Mucosa of descending colon (tissue), 3 donors: ENCODE results near the gene JAM3. TPM values are rescaled to one million over a fixed set of nuclear protein-coding genes. Genes with fewer than 3 reads are reported as not detected.
"Not testable (repeated sequence)": the region's sequence is repeated elsewhere in the genome, so short reads cannot be mapped to it uniquely, and the experiment has no call there.

ENCODE experiments used
- ATAC-seq: fragments of 200-7000 bp; cut with Tn5 transposase; one replicate; pipeline ENCODE4 v1.9.1; 2020; ENCODE audit warnings: mild to moderate bottlenecking, moderate library complexity
- DNase-seq, 3 donors: peaks; one replicate each; pipeline ENCODE4 v3.0.0-alpha.2; 2020
- H3K36me3 ChIP-seq: fragments of 200-600 bp; one replicate; pipeline ENCODE4 v1.8.0; 2021; ENCODE audit warnings: low read depth, mild to moderate bottlenecking
- H3K4me1 ChIP-seq: fragments of 200-600 bp; one replicate; pipeline ENCODE4 v1.8.0; 2021; ENCODE audit warnings: low read depth, mild to moderate bottlenecking
- H3K4me3 ChIP-seq: fragments of 200-600 bp; one replicate; pipeline ENCODE4 v1.8.0; 2021; ENCODE audit warnings: mild to moderate bottlenecking
- H3K9me3 ChIP-seq: fragments of 200-600 bp; one replicate; pipeline ENCODE4 v1.8.0; 2021; ENCODE audit warnings: mild to moderate bottlenecking
- intact Hi-C, 2 donors: fragments of 100-400 bp; cut with DNase I in 1 of 2; cut with micrococcal nuclease in 1 of 2; formaldehyde crosslinking; loops; one replicate each; pipeline versions ENCODE4 v1.11.0 to v1.11.1; 2022; cut with DNase I, micrococcal nuclease
- total RNA-seq, 3 donors: library from RNA; stranded (reverse); fragmentation: NEBNext Ultra II Directional in 2 of 3; extraction: Animal tissue kit (Norgen Biotek cat#: 25700) in 2 of 3; gene quantifications; one replicate each; pipeline versions ENCODE4 v1.2.1 to v1.2.4, GENCODE V29; 2021 to 2023
- TF ChIP-seq, protein P1 (sequence below): fragments of 200-600 bp; IDR thresholded peaks from one replicate; pipeline ENCODE4 v1.8.0; 2022; ENCODE audit warnings: antibody characterized with exemption, mild to moderate bottlenecking
- donor health status: DM: no; HTN: no; CAD: no; lungs with moderate emphysema.
- donor health status: DM: no; HTN: no; CAD: no.
- donor health status: DM: no; HTN: yes; CAD: no.

Gene JAM3
- total RNA-seq, 3 donors from 2014 or later, result 5.4 to 62.7 (median 5.5) TPM

DNA sequence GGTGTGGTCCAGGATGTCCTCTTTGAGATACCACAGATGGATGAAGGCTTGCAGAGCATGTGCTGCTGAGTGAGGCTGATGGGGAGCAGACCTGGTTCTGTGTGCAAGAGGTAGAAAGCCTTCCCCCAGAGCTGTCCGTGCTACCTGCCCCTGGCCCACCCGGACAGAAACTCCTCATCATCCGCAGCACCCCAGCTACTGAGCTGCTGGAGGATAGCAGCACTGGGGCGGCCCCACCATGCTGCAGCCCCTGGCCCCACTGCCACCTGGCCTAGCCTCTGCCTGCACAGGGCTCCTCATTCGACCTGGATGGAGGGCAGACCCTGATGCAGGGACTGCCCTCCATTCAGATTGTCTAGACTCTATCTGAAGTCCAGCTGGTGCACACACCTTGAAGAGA is 104.4 kb downstream of the JAM3 start:
- Histone ChIP-seq H3K9me3 (no peaks in the 10 kb centered on the region), H3K4me3 (no peak overlapping the region), H3K4me1 (no peaks in the 10 kb centered on the region), H3K36me3 (no peaks in the 10 kb centered on the region)
- TF ChIP-seq, protein P1, sequence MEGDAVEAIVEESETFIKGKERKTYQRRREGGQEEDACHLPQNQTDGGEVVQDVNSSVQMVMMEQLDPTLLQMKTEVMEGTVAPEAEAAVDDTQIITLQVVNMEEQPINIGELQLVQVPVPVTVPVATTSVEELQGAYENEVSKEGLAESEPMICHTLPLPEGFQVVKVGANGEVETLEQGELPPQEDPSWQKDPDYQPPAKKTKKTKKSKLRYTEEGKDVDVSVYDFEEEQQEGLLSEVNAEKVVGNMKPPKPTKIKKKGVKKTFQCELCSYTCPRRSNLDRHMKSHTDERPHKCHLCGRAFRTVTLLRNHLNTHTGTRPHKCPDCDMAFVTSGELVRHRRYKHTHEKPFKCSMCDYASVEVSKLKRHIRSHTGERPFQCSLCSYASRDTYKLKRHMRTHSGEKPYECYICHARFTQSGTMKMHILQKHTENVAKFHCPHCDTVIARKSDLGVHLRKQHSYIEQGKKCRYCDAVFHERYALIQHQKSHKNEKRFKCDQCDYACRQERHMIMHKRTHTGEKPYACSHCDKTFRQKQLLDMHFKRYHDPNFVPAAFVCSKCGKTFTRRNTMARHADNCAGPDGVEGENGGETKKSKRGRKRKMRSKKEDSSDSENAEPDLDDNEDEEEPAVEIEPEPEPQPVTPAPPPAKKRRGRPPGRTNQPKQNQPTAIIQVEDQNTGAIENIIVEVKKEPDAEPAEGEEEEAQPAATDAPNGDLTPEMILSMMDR, result no peak
- no peak for ATAC-seq
- no peak for DNase-seq
- intact Hi-C loops, result no loop called here

DNA sequence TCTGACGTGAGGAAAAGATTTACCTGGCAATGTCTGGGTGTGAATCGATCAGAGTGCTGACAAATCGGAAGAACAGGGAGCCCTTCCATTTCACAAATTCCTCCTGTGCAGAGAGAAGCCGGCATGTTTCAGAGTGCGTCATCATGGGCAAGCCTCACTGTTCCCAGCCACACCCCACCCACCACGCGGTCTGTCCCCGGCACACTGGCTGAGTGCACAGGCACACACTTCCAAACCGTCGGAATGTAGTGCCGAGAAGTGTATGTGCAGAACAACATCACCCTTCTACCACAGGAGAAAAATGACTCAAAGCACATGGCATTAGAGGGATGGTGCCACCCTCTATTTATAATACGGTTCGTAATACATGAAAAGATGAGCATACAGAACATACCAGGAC is 107.4 kb downstream of the JAM3 start:
- ATAC-seq (no peak), DNase-seq (no peak)
- no peaks in the 10 kb centered on the region for H3K4me1 ChIP-seq
- H3K9me3 ChIP-seq, result no peaks in the 10 kb centered on the region
- H3K4me3 ChIP-seq, result no peak overlapping the region
- no peaks in the 10 kb centered on the region for H3K36me3 ChIP-seq
- TF ChIP-seq, protein P1, result no peak
- intact Hi-C loops, result no loop called here

DNA sequence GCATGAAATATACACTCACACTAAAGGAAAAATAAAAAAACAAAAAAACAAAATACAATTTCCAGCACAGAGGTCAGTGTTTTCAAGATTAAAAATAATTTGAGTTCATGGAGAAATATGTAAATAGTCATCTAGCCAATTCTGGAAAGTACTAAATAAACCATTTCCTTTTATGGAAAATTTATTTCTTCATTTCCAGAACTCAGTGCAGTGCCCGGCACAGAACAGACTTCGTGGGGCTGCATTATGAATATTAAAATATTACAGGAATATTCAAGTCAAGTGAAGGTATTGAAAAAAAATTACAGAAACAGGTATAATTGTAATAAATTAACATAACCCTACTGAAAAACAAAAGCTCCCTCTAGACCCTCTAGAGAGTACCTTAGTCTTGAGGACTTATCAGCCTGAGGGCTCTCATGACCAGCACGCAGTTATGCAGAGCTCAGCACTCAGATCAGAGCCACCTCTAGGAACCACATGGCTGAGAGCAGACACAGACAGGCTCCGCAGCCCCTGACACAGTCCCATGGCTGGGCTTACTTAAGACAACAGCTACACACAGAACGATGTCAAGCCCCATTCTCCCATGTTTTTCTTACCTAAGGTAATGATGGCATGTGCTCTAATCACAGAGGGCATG is 109.3 kb downstream of the JAM3 start:
- no peak for ATAC-seq
- intact Hi-C loops, result no loop called here
- no peak for DNase-seq
- Histone ChIP-seq H3K36me3 (no peaks in the 10 kb centered on the region), H3K9me3 (no peaks in the 10 kb centered on the region), H3K4me1 (no peaks in the 10 kb centered on the region), H3K4me3 (no peak overlapping the region)
- TF ChIP-seq, protein P1, result no peak

DNA sequence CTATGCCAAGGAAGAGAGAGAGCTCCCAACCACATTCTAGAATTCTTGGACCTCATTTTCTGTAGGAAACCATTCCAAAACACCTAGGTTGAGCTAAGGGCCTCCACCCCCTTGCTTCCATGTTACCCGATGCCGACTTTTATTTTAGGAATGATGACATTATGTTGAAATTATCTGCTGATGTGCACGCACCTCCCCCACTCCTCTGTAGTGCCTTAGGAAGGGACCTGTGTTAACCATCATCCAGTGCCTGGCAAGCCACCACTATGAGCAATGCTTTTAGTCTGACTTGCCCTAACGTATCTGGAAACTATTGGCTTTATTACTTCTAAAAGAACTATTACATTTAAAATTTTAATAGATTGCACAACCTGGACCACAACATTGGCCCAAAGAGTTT is 112.8 kb downstream of the JAM3 start:
- intact Hi-C loops, result no loop called here
- H3K36me3 ChIP-seq, result no peaks in the 10 kb centered on the region

DNA sequence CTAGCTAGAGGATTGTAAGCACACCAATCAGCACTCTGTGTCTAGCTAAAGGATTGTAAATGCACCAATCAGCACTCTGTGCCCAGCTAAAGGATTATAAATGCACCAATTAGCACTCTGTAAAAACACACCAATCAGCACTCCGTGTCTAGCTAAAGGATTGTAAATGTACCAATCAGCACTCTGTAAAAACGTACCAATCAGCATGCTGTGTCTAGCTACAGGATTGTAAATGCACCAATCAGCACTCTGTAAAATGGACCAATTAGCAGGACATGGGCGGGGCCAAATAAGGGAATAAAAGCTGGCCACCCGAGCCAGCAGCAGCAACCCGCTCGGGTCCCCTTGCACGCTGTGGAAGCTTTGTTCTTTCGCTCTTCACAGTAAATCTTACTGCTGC is 119.2 kb downstream of the JAM3 start:
- H3K9me3 ChIP-seq, DNase-seq, ATAC-seq, H3K4me3 ChIP-seq, H3K4me1 ChIP-seq, intact Hi-C loops, H3K36me3 ChIP-seq: not testable (repeated sequence)

More for the DNA sequence above, 112.8 kb downstream of the JAM3 start:
- ATAC-seq (no peak), DNase-seq (no peak)
- Histone ChIP-seq H3K4me3 (no peak overlapping the region), H3K4me1 (no peaks in the 10 kb centered on the region), H3K9me3 (no peaks in the 10 kb centered on the region)
- TF ChIP-seq, protein P1, result no peak

DNA sequence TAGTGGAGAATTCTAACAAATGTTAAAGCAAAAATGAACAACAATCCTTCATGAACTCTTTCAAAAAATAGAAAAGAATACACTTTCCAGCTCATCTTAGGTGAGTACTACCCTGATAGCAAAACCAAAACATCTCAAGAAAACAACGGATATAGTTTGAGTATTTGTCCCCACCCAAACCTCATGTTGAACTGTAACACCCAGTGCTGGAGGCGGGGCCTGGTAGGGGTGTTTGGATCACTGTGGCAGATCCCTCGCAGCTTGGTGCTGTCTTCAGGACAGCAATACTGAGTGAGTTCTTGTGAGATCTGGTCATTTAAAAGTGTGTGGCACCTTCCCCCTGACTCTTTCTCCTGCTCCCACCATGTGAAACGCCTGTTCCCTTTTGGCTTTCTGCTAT is 127.9 kb downstream of the JAM3 start:
- Histone ChIP-seq H3K9me3 (no peaks in the 10 kb centered on the region), H3K4me1 (no peaks in the 10 kb centered on the region), H3K36me3 (no peaks in the 10 kb centered on the region), H3K4me3 (no peak overlapping the region)
- intact Hi-C loops, result no loop called here
- ATAC-seq, result no peak
- TF ChIP-seq, protein P1, result no peak
- DNase-seq, result no peak
